ENCODE data around the gene KCNG3.

DNA sequence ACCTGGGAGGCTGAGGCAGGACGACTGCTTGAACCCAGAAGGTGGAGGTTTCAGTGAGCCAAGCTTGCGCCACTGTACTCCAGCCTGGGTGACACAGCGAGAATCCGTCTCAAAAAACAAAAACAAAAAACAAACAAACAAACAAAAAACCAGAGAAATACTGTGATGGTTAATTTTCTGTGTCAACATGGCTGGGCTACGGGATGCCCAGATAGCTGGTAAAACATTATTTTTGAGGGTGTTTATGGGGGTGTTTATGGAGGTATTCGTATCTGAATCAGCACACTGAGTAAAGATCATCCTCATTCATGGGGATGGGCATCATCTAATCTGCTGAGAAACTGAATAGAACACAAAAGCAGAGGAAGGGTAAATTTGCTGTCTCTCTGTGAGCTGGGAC, 92.0 kb downstream of the KCNG3 start:
- TF ChIP-seq POLR2A (IDR thresholded peaks at IDR 0.05), result no peak
- TF ChIP-seq, protein P1, sequence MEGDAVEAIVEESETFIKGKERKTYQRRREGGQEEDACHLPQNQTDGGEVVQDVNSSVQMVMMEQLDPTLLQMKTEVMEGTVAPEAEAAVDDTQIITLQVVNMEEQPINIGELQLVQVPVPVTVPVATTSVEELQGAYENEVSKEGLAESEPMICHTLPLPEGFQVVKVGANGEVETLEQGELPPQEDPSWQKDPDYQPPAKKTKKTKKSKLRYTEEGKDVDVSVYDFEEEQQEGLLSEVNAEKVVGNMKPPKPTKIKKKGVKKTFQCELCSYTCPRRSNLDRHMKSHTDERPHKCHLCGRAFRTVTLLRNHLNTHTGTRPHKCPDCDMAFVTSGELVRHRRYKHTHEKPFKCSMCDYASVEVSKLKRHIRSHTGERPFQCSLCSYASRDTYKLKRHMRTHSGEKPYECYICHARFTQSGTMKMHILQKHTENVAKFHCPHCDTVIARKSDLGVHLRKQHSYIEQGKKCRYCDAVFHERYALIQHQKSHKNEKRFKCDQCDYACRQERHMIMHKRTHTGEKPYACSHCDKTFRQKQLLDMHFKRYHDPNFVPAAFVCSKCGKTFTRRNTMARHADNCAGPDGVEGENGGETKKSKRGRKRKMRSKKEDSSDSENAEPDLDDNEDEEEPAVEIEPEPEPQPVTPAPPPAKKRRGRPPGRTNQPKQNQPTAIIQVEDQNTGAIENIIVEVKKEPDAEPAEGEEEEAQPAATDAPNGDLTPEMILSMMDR (IDR thresholded peaks at IDR 0.05), result no peak
- no peak for TF ChIP-seq EP300 (IDR thresholded peaks at IDR 0.05)
- no peak for TF ChIP-seq POLR2AphosphoS5 (IDR thresholded peaks at IDR 0.05)
